ENCODE measurements around the gene SPACA6. TPM values are rescaled to one million over a fixed set of nuclear protein-coding genes. Genes with fewer than 3 reads are reported as not detected.
"Not testable (repeated sequence)": the region's sequence is repeated elsewhere in the genome, so short reads cannot be mapped to it uniquely, and the experiment has no call there.

The SPACA6 gene, protein sequence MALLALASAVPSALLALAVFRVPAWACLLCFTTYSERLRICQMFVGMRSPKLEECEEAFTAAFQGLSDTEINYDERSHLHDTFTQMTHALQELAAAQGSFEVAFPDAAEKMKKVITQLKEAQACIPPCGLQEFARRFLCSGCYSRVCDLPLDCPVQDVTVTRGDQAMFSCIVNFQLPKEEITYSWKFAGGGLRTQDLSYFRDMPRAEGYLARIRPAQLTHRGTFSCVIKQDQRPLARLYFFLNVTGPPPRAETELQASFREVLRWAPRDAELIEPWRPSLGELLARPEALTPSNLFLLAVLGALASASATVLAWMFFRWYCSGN
- 1 to 10 TPM in 3 of 4 donors, under 1 TPM in 1; 0.74 to 5.1 (median 3.6) TPM for total RNA-seq

DNA sequence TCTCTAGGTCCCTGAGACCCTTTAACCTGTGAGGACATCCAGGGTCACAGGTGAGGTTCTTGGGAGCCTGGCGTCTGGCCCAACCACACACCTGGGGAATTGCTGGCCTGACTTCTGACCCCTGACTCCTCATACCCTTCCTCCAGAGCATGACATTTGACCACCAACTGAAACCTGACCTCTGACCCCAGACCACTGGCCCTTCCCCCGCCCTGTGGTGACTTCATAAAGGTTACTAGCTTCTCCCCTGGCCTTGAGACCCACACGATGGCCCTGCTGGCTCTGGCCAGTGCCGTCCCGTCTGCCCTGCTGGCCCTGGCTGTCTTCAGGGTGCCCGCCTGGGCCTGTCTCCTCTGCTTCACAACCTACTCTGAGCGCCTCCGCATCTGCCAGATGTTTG lies at the start of gene SPACA6:
SPACA6 (plus strand) TSS at position 71 of the 400 bp plus-strand sequence; CDS start at position 268, 197 bp downstream.
- intact Hi-C loops (cut with DNase I; ENCODE audit: low total_unique reads), result no loop called here
- H3K4me3 ChIP-seq (ENCODE audit: low read depth, poor library complexity, severe bottlenecking), result no peak within 1 kb of the TSS
- no peak for TF ChIP-seq POLR2A (IDR thresholded peaks at IDR 0.05)
- TF ChIP-seq, protein P1, sequence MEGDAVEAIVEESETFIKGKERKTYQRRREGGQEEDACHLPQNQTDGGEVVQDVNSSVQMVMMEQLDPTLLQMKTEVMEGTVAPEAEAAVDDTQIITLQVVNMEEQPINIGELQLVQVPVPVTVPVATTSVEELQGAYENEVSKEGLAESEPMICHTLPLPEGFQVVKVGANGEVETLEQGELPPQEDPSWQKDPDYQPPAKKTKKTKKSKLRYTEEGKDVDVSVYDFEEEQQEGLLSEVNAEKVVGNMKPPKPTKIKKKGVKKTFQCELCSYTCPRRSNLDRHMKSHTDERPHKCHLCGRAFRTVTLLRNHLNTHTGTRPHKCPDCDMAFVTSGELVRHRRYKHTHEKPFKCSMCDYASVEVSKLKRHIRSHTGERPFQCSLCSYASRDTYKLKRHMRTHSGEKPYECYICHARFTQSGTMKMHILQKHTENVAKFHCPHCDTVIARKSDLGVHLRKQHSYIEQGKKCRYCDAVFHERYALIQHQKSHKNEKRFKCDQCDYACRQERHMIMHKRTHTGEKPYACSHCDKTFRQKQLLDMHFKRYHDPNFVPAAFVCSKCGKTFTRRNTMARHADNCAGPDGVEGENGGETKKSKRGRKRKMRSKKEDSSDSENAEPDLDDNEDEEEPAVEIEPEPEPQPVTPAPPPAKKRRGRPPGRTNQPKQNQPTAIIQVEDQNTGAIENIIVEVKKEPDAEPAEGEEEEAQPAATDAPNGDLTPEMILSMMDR (IDR thresholded peaks at IDR 0.05), result no peak
- 71 to 77% methylated on average over 8 of the region's 8 CpGs for WGBS, 2 donors
- DNase-seq (ENCODE audit: low spot score in 2 of 2), result peak in 1 of 2 donors; percentile 80

DNA sequence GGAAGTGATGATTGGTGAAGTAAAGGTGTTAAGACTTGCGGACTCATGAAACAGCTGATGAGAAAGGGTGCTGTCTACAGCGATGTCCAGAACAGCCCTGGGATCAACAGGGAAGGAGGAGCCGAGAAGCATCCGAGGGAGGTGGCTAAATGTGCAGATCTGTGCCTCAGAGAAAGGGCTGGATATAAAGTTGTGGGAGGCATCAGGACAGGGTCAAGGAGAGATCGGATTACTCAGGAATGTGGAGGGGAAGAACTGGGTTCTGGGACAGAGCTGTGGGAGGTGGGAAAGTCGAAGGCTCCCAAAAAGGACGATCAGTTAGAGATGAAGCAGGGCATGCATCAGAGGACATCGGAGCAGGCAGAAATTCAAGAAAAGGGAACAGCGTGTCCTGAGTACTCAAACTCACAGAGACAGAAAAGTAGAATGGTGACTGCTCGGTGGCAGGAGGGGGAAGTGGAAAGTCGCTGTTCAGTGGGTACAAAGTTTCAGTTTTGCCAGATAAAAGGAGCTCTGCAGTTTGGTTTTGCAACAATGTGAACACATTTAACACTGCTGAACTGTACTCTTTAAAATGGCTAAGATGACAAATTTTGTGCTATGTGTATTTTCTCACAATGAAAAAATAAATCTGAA lies 48.4 kb upstream of the SPACA6 start:
- no peak for DNase-seq (ENCODE audit: low spot score in 2 of 2)
- H3K4me3 ChIP-seq (ENCODE audit: low read depth, poor library complexity, severe bottlenecking), result no peak overlapping the region
- TF ChIP-seq, protein P1 (IDR thresholded peaks at IDR 0.05), result no peak
- no peak for TF ChIP-seq POLR2A (IDR thresholded peaks at IDR 0.05)
- intact Hi-C loops (cut with DNase I; ENCODE audit: low total_unique reads), result no loop called here
- 41 to 47% methylated on average over 10 to 11 of the region's 11 CpGs for WGBS, 2 donors

DNA sequence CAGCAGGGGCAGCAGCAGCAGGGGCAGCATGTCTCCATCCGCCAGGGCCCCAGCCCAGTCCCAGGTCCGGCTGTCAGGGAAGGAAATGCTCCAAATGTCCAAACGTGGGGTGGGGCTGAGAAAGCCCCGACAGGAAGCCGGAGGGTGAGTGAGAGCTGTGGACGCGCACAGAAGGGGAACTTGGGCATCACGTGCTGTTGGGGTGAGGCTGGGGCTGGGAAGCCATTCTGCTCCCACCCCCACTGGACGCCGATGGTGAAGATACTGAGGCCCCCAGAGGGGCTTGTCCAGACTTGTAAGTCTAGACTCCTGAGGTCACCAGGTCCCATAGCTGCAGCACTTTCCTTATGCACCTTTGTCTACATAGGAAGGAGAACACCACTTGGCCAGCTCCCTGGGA lies 46.4 kb upstream of the SPACA6 start, which contains the start of gene SIGLEC14:
SIGLEC14 (minus strand) TSS at position 96 of the 400 bp plus-strand sequence; CDS start at position 30, 66 bp downstream.
- intact Hi-C loops (cut with DNase I; ENCODE audit: low total_unique reads); DNase-seq (ENCODE audit: low spot score in 2 of 2); H3K4me3 ChIP-seq (ENCODE audit: low read depth, poor library complexity, severe bottlenecking): not testable (repeated sequence)
- 7 to 19% methylated on average over 2 to 5 of the region's 10 CpGs for WGBS, 2 donors

DNA sequence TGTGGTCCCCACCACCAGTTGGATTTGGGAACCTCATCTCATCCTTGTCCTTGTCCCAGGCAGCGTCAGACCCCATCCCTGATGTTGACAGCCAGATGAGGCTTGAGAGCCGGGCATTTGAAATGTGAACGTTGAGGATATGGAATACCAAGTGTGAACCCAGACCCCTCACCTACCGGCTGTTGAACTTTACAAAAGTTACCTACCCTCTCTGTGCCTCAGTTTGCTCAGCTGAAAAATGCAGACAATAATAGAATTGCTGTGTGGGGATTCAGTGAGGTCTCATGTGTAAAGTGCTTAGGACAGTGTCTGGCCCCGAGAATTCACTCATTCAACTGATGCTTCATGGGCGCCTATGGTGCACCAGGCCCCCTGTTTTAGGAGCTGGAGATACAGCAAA lies 45.8 kb upstream of the SPACA6 start:
- 87 to 94% methylated on average over 6 of the region's 6 CpGs for WGBS, 2 donors
- no peak for DNase-seq (ENCODE audit: low spot score in 2 of 2)
- intact Hi-C loops (cut with DNase I; ENCODE audit: low total_unique reads), result no loop called here
- no peak for TF ChIP-seq POLR2A (IDR thresholded peaks at IDR 0.05)
- TF ChIP-seq, protein P1 (IDR thresholded peaks at IDR 0.05), result no peak
- no peak overlapping the region for H3K4me3 ChIP-seq (ENCODE audit: low read depth, poor library complexity, severe bottlenecking)

DNA sequence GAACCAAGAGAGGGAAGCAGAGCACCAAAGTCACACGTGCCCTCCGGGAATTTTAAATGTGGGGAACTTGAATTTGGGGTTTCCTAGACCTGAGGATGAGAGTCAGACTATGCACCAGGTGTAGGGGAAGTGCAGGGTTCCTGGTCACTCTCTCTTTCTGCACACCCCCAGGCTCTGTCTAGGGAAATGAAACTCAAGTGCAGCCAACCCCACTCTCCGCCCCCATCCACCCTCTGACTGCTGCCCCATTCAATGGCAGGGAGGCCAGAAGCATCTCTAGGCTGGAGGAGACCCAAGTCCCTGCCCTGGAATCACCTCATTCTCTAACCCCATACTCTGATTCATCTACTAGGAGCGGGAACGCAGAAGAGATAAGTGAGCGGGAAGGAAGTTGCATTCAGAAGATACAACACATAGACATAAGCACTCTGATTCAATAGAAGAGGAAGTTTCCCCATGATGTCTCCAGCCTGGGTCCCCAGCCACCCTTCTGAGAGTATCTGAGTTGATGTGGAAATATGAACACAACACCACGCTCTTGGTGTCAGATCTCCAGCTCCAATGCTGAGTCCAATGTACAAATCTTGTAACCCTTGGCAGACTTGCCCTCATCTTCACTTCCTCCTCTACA lies 41.8 kb upstream of the SPACA6 start:
- no peak for DNase-seq (ENCODE audit: low spot score in 2 of 2)
- no peak for TF ChIP-seq POLR2A (IDR thresholded peaks at IDR 0.05)
- TF ChIP-seq, protein P1 (IDR thresholded peaks at IDR 0.05), result no peak
- H3K4me3 ChIP-seq (ENCODE audit: low read depth, poor library complexity, severe bottlenecking), result no peak overlapping the region
- intact Hi-C loops (cut with DNase I; ENCODE audit: low total_unique reads), result no loop called here
- WGBS, 2 donors, result 72 to 74% methylated on average over 7 of the region's 7 CpGs

DNA sequence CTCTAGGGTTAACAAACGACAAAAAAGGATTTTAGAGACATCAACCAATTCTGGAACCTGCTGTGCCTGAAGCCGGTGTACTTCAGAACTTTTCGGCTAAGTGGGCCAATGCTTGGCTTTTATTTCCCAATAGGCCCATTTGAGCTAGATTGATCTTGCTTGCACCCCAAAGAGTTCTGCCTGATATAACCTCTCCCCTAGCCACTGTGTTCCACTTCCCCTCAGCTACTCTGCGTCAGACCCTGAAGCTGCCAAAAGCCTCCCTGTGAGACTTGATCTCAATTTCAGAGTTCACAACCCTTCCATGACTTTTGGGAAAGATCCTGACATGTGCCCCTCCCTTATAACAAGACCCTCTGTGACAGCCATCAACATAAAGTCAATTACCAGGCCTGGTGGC lies 40.9 kb upstream of the SPACA6 start:
- no peak overlapping the region for H3K4me3 ChIP-seq (ENCODE audit: low read depth, poor library complexity, severe bottlenecking)
- 70 to 73% methylated on average over 4 of the region's 4 CpGs for WGBS, 2 donors
- no peak for DNase-seq (ENCODE audit: low spot score in 2 of 2)
- intact Hi-C loops (cut with DNase I; ENCODE audit: low total_unique reads), result no loop called here
- TF ChIP-seq, protein P1 (IDR thresholded peaks at IDR 0.05), result no peak
- TF ChIP-seq POLR2A (IDR thresholded peaks at IDR 0.05), result no peak
